HepG2 (cell line): ENCODE results near the gene AUP1. TPM values are rescaled to one million over a fixed set of nuclear protein-coding genes. Genes with fewer than 3 reads are reported as not detected.

Experiments used
- ATRX ChIP-seq: sonication (generic); formaldehyde crosslinking; IDR thresholded peaks from 2 replicates; pipeline ENCODE4 v1.4.0; 2020; ENCODE audit warnings: missing genetic modification reagents, borderline replicate concordance
- CBFB ChIP-seq: sonication (generic); formaldehyde crosslinking; IDR thresholded peaks from 2 replicates; pipeline ENCODE4 v1.4.0; 2020; ENCODE audit warnings: missing genetic modification reagents
- CEBPG ChIP-seq: IDR thresholded peaks from 2 replicates; pipeline ENCODE4 v1.6.1; 2016
- DNMT3B ChIP-seq: conservative IDR thresholded peaks from 2 replicates; pipeline ENCODE4 v1.6.1; 2016; ENCODE audit warnings: missing biosample characterization, control low read depth
- ELF4 ChIP-seq: sonication (generic); formaldehyde crosslinking; IDR thresholded peaks from 2 replicates; pipeline ENCODE4 v1.5.0; 2020; ENCODE audit warnings: missing genetic modification reagents, mild to moderate bottlenecking, moderate library complexity, borderline replicate concordance
- FOXA3 ChIP-seq: IDR thresholded peaks from 2 replicates; pipeline ENCODE4 v1.6.1; 2016; ENCODE audit warnings: missing genetic modification reagents, missing compliant biosample characterization
- GABPA ChIP-seq, 2 experiments: IDR thresholded peaks; 2 replicates each; pipeline ENCODE4 v1.6.1; 2011 to 2016; ENCODE audit warnings: low read depth in 2 of 2, low read length in 1 of 2, missing biosample characterization in 1 of 2, missing genetic modification characterization in 1 of 2
- GATAD2A ChIP-seq: IDR thresholded peaks from 2 replicates; pipeline ENCODE4 v1.6.1; 2016
- HMG20A ChIP-seq: IDR thresholded peaks from 2 replicates; pipeline ENCODE4 v1.6.1; 2016; ENCODE audit warnings: borderline replicate concordance
- HNF4G ChIP-seq, 2 experiments: sonication (generic) in 1 of 2; formaldehyde crosslinking in 1 of 2; IDR thresholded peaks; 2 replicates each; pipeline versions ENCODE4 v1.4.0 to v1.6.1; 2011 to 2020; ENCODE audit warnings: borderline replicate concordance in 2 of 2, low read depth in 2 of 2, mild to moderate bottlenecking in 2 of 2, low read length in 1 of 2, missing genetic modification reagents in 1 of 2, moderate library complexity in 1 of 2
- IRF2 ChIP-seq: IDR thresholded peaks from 2 replicates; pipeline ENCODE4 v1.6.1; 2018; ENCODE audit warnings: missing genetic modification reagents, missing compliant biosample characterization
- MBNL3 ChIP-seq: fragments of 250-450 bp; sonication (Bioruptor Pico); conservative IDR thresholded peaks from 2 replicates; pipeline ENCODE4 v1.8.0; 2022; ENCODE audit warnings: mild to moderate bottlenecking, inconsistent platforms
- PAWR ChIP-seq: sonication (generic); formaldehyde crosslinking; IDR thresholded peaks from 2 replicates; pipeline ENCODE4 v1.4.0; 2020; ENCODE audit warnings: missing genetic modification reagents, mild to moderate bottlenecking, borderline replicate concordance
- PHF8 ChIP-seq: sonication (generic); formaldehyde crosslinking; IDR thresholded peaks from 2 replicates; pipeline ENCODE4 v1.5.0; 2020; ENCODE audit warnings: missing genetic modification reagents
- SIX4 ChIP-seq: sonication (generic); formaldehyde crosslinking; IDR thresholded peaks from 2 replicates; pipeline ENCODE4 v1.4.0; 2020; ENCODE audit warnings: missing genetic modification reagents
- SRSF9 ChIP-seq: fragments of 200-400 bp; formaldehyde crosslinking; IDR thresholded peaks from 2 replicates; pipeline ENCODE4 v1.6.1; 2018; ENCODE audit warnings: borderline replicate concordance, mild to moderate bottlenecking, low read depth, low read length; ENCODE audit not compliant: insufficient read depth, poor library complexity, severe bottlenecking
- STAG1 ChIP-seq: sonication (generic); formaldehyde crosslinking; IDR thresholded peaks from 2 replicates; pipeline ENCODE4 v1.4.0; 2020; ENCODE audit warnings: missing genetic modification reagents
- STAT5B ChIP-seq: sonication (generic); formaldehyde crosslinking; IDR thresholded peaks from 2 replicates; pipeline ENCODE4 v1.4.0; 2020; ENCODE audit warnings: missing genetic modification reagents
- TBX2 ChIP-seq: sonication (generic); formaldehyde crosslinking; IDR thresholded peaks from 2 replicates; pipeline ENCODE4 v1.5.0; 2020; ENCODE audit warnings: missing genetic modification reagents, mild to moderate bottlenecking, borderline replicate concordance
- ZFP1 ChIP-seq: IDR thresholded peaks from 2 replicates; pipeline ENCODE4 v1.6.1; 2016
- ZIK1 ChIP-seq: sonication (generic); formaldehyde crosslinking; IDR thresholded peaks from 2 replicates; pipeline ENCODE4 v1.5.0; 2020; ENCODE audit warnings: mild to moderate bottlenecking, low read depth, missing genetic modification reagents, borderline replicate concordance
- ZNF138 ChIP-seq: sonication (generic); formaldehyde crosslinking; IDR thresholded peaks from 2 replicates; pipeline ENCODE4 v1.5.0; 2020; ENCODE audit warnings: mild to moderate bottlenecking, low read depth, missing genetic modification reagents
- ZNF263 ChIP-seq: sonication (generic); formaldehyde crosslinking; IDR thresholded peaks from 2 replicates; pipeline ENCODE4 v1.4.0; 2020; ENCODE audit warnings: missing genetic modification reagents
- ZNF468 ChIP-seq: sonication (generic); formaldehyde crosslinking; IDR thresholded peaks from 2 replicates; pipeline ENCODE4 v1.8.0; 2022; ENCODE audit warnings: mild to moderate bottlenecking, moderate library complexity, missing genetic modification reagents
- ZNF770 ChIP-seq: sonication (generic); formaldehyde crosslinking; IDR thresholded peaks from 2 replicates; pipeline ENCODE4 v1.5.0; 2020; ENCODE audit warnings: mild to moderate bottlenecking, missing genetic modification reagents
- polyA plus RNA-seq, 8 experiments: library from polyadenylated mRNA; depleted of rRNA in 3 of 8; stranded (reverse) in 7 of 8; unstranded in 1 of 8; fragments of >200 nt; fragmentation: Illumina TruSeq in 4 of 8; extraction: Trizol in 4 of 8; gene quantifications; 2 replicates each; pipeline versions ENCODE4 v1.2.1 to v1.2.3, GENCODE V29; 2011 to 2016; ENCODE audit warnings: low read depth in 4 of 8, missing spikeins in 1 of 8, mixed read lengths in 1 of 8; ENCODE audit not compliant: insufficient read depth in 1 of 8
- total RNA-seq, 5 experiments: library from RNA; depleted of rRNA; stranded (reverse); fragments of >200 nt; fragmentation: Illumina TruSeq; extraction: Trizol; gene quantifications; 2 replicates each; pipeline ENCODE4 v1.2.3, GENCODE V29; 2016; ENCODE audit warnings: low read depth in 1 of 5
- TF ChIP-seq, protein P1 (sequence below): sonication (generic); formaldehyde crosslinking; IDR thresholded peaks from 2 replicates; pipeline ENCODE4 v1.4.0; 2020; ENCODE audit warnings: missing genetic modification reagents

Gene AUP1
- total and polyA plus RNA-seq, 2 of the 13 experiments (the other 11 are each of a cell fraction or from before 2014, with no cell fraction given): 174 to 267 TPM

GRCh38 chr2:74482801-74483674 lies 46.5 kb downstream of the AUP1 start, which contains the start of the genes CCDC142 and TTC31 (continued):
- TF ChIP-seq GABPA (IDR thresholded peaks at IDR 0.05; ENCODE audit: low read depth, low read length): peak; percentile 73
- peak; percentile 99 for TF ChIP-seq GABPA (CRISPR knock-in tag; IDR thresholded peaks at IDR 0.05; ENCODE audit: low read depth)
- peak; percentile 81 for TF ChIP-seq GATAD2A (CRISPR knock-in tag)
- peak; percentile 43 for TF ChIP-seq FOXA3 (CRISPR knock-in tag)
- TF ChIP-seq ZNF468 (CRISPR knock-in tag): peak; percentile 7; the same call in 1 of the 2 replicates
- peak; percentile 88 for TF ChIP-seq PHF8
- TF ChIP-seq CEBPG (CRISPR knock-in tag): peak; percentile 17; the same call in 1 of the 2 replicates
- TF ChIP-seq STAG1 (CRISPR knock-in tag): peak; percentile 90
- peak; percentile 84 for TF ChIP-seq ZIK1 (CRISPR knock-in tag)
- no peak for TF ChIP-seq PAWR (CRISPR knock-in tag)
- peak; percentile 95 for TF ChIP-seq ZNF263 (CRISPR knock-in tag)
- TF ChIP-seq HMG20A (CRISPR knock-in tag): 0 out of 2 replicates have a peak, but pooled peaks have one; percentile 6
- TF ChIP-seq ELF4 (CRISPR knock-in tag): peak; percentile 65
- peak; percentile 88 for TF ChIP-seq IRF2 (CRISPR knock-in tag)
- peak; percentile 88 for TF ChIP-seq HNF4G (IDR thresholded peaks at IDR 0.05; ENCODE audit: borderline replicate concordance, low read depth, low read length)
- peak; percentile 90; the same call in 1 of the 2 replicates for TF ChIP-seq HNF4G (CRISPR knock-in tag; IDR thresholded peaks at IDR 0.05; ENCODE audit: borderline replicate concordance, low read depth)
- TF ChIP-seq ZFP1: peak; percentile 88
- no peak for TF ChIP-seq SRSF9
- TF ChIP-seq SIX4 (CRISPR knock-in tag): peak; percentile 91
- peak; percentile 31; the same call in 1 of the 2 replicates for TF ChIP-seq ZNF770 (CRISPR knock-in tag)
- TF ChIP-seq, protein P1, sequence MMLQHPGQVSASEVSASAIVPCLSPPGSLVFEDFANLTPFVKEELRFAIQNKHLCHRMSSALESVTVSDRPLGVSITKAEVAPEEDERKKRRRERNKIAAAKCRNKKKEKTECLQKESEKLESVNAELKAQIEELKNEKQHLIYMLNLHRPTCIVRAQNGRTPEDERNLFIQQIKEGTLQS (CRISPR knock-in tag): peak; percentile 43
- no peak for TF ChIP-seq STAT5B (CRISPR knock-in tag)
- TF ChIP-seq CBFB (CRISPR knock-in tag): 0 out of 2 replicates have a peak, but pooled peaks have one; percentile 44
- peak; percentile 30; the same call in 1 of the 2 replicates for TF ChIP-seq TBX2 (CRISPR knock-in tag)
- TF ChIP-seq MBNL3: no peak
- TF ChIP-seq DNMT3B (CRISPR knock-in tag): no peak
- 0 out of 2 replicates have a peak, but pooled peaks have one; percentile 31 for TF ChIP-seq ATRX (CRISPR knock-in tag)
- TF ChIP-seq ZNF138 (CRISPR knock-in tag): no peak; the same call in 1 of the 2 replicates
